HG02884 (cell line): ENCODE results near the gene ADD1.
A peak's percentile ranks its signal among the peaks of the same experiment; 100 is the strongest.

ENCODE experiments used
- ATAC-seq: cut with Tn5 transposase; IDR thresholded peaks from one replicate; pipeline ENCODE4 v1.9.1; 2021; ENCODE audit warnings: mild to moderate bottlenecking, moderate library complexity; ENCODE audit not compliant: unreplicated experiment

Gene ADD1

DNA sequence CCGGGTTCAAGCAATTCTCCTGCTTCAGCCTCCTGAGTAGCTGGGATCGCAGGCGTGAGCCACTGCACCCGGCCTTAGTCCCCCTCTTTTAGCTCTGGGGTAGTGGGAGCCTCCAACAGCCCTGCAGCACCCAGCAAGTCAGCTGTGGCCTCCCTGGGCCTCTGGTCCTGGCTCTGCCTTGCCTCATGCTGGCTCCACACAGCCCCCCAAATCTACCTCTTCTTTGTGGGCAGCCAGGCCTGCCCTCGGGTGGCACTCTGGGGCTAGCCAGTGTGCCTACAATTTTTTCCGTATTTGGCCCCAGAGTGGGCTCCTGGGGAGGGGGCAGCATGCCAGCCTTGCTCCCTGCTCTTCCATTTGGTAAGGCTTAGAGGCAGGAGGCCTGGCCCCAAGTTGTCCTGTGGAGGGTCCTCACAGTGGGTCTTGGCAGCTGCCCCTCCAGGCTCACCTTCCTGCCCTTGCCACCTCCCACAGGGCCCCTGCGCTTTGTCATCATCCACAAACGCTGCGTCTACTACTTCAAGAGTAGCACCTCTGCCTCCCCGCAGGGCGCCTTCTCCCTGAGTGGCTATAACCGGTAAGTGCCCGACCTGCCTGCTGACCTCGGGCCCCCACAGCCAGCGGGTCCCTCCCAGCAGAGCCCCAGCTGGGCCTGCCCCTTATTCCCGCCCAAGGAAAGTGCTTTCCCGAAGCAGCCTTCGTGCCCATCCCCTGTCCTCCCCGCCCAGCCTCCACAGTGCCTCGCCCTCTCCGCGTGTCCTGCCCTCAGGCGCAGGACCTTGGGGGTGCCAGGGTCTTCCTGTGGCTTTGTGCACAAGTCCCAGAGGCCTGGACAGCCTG lies 21.0 kb upstream of the ADD1 start:
- ATAC-seq = no peak

- no peak for ATAC-seq
These were observed 20.4 kb upstream of the ADD1 start for GRCh38 chr4:2823301-2823670.

- ATAC-seq = no peak
These were observed 19.8 kb upstream of the ADD1 start for GRCh38 chr4:2823671-2824328.

- ATAC-seq = no peak
These were observed 19.3 kb upstream of the ADD1 start for GRCh38 chr4:2824329-2824835.

DNA sequence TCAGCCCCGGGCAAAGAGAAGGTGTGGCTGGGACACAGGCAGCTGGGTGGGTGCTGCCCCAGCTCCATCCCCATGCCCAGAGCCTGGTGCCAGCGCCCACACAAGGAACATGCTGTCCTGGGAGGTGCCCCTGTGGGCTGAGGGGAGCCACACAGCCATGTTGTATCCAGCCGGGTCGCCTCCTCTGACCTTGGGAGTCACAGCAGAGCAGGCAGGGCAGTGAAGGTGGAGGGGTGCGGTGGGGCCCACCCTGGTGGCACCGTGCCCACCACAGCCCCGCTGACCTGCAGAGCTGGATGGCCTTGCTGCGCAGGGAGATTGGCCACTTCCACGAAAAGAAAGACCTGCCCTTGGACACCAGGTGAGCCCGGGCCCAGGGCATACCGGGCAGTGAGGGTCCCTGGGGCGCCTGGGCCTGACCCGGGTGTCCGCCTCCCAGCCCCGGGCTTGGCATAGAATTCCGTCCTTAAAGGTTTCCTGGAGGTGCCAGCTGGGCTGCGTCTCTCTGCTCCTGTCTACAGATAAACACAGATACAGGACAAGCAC lies 18.7 kb upstream of the ADD1 start:
- ATAC-seq = no peak

- ATAC-seq = no peak
These were observed 17.9 kb upstream of the ADD1 start for GRCh38 chr4:2825740-2826139.

DNA sequence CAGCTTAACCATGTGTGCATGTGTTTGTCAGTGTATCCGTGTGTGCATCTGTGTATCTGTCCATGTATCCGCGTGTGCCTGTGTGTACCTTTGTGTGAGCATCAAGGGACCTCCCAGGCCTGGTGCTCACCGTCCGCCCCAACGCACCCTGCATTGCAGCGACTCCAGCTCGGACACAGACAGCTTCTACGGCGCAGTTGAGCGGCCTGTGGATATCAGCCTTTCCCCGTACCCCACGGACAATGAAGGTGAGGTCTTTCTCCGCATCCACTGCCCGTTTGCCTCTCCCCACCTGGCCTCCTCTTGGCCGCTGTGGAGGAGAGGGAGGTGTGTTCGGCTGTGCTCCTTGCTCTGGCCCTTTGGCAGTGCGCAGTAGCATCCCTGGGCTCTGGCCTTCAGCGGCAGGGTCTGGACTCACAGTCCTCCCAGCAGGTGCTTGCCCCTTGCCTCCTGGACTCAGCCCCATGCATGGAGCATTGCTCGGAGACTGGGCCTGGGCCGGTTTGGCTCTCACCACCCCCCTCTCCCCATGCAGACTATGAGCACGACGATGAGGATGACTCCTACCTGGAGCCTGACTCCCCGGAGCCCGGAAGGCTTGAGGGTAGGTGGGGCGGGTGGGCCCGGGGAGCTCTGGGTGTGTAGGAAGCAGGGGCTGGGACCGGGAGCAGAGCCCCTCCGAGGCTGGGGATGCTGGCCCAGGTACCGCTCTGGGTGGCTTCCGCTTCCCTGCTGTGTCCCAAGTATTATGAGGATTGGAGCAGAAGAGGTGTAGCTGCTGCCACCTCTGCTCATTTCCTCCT lies 16.4 kb upstream of the ADD1 start:
- no peak for ATAC-seq

GRCh38 chr4:2827874-2828751 lies 15.5 kb upstream of the ADD1 start:
- ATAC-seq = no peak

- no peak for ATAC-seq
These were observed 14.9 kb upstream of the ADD1 start for GRCh38 chr4:2828758-2829181.

GRCh38 chr4:2829321-2829932 lies 14.2 kb upstream of the ADD1 start:
- ATAC-seq = no peak

DNA sequence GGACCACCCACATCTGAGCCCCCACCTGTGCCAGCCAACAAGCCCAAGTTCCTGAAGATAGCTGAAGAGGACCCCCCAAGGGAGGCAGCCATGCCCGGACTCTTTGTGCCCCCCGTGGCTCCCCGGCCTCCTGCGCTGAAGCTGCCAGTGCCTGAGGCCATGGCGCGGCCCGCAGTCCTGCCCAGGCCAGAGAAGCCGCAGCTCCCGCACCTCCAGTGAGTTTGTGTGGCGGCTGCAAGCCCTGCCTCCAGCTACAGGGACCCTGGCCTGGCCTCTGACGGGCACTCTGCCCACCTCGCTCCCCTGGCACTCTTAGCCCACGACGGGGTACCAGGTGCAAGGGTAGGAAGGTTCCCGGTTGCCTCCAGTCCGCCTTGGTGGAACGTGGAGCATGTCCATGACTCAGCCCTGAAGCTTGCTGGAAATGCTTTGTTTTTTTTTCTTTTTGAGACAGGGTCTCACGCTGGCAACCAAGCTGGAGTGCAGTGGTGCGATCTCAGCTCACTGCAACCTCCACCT lies 13.7 kb upstream of the ADD1 start:
- ATAC-seq = no peak

GRCh38 chr4:2830632-2831610 lies 12.7 kb upstream of the ADD1 start:
- no peak for ATAC-seq

GRCh38 chr4:2831611-2832308 lies 11.9 kb upstream of the ADD1 start:
- no peak for ATAC-seq

- peak; percentile 59 for ATAC-seq
These were observed 11.2 kb upstream of the ADD1 start for GRCh38 chr4:2832309-2832980.

GRCh38 chr4:2832981-2833670 lies 10.5 kb upstream of the ADD1 start:
- ATAC-seq = no peak

DNA sequence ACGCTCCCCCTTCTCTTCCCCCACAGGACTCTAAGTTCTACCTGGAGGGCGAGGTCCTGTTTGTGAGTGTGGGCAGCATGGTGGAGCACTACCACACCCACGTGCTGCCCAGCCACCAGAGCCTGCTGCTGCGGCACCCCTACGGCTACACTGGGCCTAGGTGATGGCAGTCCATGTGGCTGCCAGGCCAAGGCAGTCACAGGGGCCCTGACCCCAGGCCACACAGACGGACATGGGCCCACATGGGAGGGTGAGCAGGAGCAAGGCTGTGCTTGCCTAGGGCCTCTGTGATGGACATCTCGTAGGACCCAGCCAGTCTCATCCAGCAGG lies 10.0 kb upstream of the ADD1 start:
- ATAC-seq = no peak
